ENCODE measurements around the gene VNN1.
"Not testable (repeated sequence)": the region's sequence is repeated elsewhere in the genome, so short reads cannot be mapped to it uniquely, and the experiment has no call there.

The VNN1 gene

DNA sequence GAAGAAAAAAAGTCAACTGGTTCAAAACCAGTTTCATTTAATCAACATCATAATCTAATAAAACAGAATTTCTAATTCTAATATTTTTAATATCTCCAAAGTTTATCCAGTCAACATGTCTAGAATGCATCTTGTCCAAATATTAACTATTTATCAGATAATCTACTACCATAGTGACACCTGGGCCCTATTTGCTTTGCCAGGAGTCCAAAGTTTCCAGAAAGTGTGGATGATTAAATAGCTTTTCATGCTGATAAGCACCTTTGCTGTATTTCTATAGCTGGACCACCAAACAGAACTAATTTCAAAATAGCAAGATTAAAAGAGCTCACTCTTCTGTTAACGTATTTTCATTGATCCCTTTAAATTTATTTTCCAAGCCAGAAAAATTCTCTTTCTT is 42.6 kb downstream of the VNN1 start:
- DNase-seq (ENCODE audit: low read depth): no peak

DNA sequence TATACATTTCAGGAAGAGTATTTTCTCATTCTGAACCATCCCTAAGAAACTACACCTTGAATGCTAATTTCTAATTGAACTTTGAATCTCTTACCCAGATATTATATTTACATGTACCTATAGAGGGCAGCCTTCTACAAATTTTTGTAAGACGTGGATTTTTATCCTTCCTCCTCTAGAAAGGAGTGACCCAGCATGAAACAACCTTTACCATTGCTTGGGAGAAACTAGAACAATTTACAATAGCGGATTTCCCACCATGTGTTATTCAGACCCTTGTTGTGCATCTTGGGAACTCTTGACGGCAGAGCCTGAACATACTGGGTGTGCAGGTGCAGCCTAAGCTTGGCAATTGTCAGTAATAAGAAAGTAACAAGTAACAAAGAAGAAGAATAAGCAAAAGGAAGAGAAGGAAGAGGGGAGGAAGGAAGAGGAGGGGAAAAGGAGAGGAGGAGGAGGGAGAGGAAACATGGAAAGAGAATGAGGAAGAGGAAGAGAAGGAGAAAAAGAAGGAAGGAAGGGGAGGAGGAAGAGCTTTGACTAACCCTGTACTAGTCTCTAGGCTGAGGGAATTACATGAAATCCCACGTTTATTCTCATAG is 44.1 kb downstream of the VNN1 start:
- DNase-seq (ENCODE audit: low read depth): no peak

DNA sequence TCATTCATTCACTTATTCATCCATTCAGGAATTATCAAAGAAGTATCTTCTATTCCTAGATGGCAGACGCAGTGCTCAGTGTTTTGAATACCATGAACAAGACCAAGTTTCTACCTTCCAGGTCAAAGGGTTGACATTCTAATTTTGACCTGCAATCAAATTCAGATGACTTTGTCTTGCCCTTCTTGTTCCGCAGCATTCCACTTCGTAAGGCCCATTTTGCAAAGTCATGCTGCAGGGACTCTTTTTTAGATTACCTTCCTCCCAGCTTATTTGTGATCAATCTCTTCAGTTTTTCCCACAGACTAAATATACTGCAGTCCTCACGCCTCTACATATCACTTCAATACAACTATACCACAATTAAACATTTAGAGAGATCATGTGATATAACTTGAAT is 47.7 kb downstream of the VNN1 start:
- no peak for DNase-seq (ENCODE audit: low read depth)

DNA sequence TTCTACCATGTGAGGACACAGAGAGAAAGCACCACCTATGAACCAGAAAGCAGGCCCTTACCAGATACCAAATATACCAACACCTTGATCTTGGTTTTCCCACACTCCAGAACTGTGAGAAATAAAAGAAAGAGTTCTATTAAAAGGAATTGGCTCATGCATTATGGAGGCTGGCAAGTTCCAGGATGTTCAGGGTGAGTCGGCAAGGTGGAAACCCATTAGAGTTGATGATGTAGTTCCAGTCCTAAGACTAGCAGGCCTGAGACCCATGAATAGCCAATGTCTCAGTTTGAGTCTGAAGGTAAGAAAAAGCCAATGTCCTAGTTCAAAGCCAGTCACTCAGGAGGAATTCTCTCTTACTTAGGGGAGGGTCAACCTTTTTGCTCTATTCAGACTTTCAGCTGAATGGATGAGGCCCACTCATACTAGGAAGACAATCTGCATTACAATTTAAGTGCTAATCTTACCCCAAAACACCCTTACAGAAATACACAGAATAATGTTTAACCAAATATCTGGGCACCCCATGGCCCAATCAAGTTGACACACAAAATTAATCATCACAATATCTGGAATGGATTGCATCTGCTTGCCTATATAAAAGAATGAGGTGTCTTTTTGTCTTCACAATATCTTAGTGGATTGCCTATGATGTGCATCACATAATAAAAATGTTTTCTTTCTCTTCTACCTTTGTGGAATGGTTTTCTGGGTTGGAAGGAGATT is 49.4 kb downstream of the VNN1 start:
- no peak for DNase-seq (ENCODE audit: low read depth)

DNA sequence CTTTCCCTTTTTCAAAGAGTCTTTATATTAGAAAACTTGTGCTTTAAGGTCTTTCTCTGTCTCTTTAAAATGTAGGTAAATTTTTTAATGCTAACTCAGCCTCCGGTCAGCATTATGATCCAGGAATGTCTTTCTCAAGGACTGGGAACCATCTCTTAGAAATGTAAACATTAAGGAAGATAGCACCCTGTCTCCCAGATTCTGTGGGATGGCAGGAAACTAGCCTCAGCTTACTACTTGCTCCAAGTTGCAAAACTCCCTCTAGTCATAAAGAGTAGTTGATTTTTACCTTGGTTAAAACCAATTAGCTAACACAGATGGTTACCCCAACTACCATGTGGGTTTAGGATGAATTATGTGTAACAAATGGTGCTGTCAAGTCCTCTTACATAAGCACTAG is 50.2 kb downstream of the VNN1 start:
- DNase-seq (ENCODE audit: low read depth): no peak

DNA sequence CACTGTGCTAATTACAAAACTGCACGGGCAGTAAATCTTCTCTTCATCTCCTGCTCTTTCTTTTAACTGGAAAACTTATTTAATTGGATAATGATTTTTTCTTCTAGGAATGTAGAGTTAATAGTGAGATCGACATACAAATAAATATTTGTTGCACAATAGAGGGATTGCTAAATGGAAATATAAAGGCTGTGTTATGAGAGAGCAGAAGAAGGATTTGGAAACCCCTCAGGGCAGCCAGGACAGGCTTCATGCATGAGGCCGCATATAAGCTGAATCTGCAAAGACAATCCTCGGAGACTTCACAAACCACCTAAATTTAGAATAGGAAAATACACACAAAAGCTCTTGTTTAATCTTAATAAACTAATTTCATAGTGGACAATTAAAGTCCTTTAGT is 51.9 kb downstream of the VNN1 start:
- DNase-seq (ENCODE audit: low read depth): no peak

DNA sequence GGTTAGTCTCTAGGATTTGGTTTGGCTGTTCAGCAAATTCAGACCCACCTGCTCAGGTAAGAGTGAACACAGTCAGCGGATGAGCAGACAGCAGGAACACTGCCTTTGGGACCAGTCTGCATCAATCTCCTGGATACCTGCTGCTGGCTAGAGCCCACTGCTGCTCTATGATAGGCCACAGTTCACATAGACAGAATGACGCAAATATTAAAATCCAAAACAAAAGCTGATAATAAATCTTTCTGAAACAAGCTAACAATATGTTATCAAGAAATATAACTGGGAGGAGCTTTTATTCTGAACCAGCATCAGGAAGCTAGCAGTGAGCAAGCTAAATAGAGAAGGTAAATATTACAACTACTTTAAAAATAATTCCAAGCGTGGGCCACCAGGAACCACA is 54.8 kb downstream of the VNN1 start, which contains the start of gene TAAR1:
Gene TAAR1 (minus strand): TSS at position 101 of the 400 bp plus-strand sequence. CDS start 13,179 bp downstream, outside the sequence.
- no peak for DNase-seq (ENCODE audit: low read depth)

DNA sequence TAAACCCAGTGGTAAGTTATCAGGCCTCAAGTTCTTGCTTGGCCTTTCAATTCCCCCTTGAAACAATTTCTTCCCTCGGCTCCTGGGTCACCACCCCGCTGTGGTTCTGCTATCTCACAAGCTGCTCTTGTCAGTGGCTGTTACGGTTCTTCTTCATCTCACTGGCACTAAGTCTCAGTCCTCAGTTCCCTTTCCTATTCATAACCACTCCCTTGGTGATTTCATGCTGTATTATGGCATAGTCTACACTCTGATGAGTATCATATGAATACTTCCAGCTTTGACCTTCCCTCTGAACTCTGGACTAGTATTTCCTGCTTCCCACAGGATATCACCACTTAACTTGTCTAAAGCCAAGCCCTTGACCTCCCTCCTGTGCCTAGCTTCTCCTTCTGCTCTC is 62.8 kb downstream of the VNN1 start:
- DNase-seq (ENCODE audit: low read depth): no peak

DNA sequence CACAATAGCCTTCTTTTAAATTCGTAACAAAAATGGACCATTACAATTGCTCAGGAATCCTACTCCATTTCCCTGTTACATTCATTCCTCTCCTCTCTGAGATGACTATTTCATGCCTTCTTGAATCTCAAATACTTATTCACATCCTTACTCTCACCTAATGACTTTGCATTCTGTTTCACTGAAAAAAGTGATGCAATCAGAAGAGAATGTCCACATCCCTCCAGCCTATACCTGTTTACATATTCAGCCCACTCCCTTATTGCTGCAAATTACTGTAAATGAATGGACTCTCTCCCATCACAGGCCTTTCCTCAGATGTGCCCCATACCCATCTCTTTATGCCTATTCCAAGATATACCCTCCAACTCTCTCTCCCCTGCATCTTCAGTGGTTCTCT is 63.4 kb downstream of the VNN1 start:
- no peak for DNase-seq (ENCODE audit: low read depth)

DNA sequence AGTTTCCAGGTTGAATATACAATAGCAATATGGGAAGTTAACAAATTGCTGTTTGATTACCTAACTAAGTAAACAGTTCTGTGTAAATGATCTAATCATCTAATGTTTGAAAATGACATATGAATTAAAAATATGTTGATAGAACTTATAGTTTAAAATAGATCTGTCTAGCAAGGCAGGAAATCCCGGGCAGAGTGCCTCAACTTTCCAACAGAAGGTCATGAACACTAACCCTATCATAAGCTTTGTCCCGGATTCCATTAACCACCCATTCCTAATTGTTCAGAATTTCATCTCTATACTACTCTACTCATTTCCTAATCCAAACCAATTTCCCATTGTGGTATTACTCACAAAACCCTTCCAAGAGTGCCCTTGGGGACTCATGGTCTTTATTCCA is 65.0 kb downstream of the VNN1 start:
- DNase-seq (ENCODE audit: low read depth): no peak

DNA sequence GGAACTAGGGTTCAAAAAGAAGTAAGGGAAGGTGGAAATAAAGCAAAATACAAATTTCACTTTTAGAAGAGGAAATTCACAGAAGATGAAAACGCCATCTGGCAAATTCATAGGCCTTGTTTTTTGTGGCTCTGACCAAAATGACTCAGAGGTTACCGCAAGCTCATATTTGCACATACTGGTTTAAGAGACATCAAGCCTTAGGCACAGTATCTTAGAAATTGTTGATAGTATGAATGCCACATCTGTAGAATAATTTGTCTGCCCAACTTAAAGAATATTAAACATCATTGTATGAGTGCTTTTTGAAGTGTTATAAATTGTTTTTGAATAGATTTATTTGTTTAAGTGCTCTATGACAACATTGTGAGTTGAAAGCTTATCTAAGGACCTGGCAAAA is 65.5 kb downstream of the VNN1 start:
- no peak for DNase-seq (ENCODE audit: low read depth)

DNA sequence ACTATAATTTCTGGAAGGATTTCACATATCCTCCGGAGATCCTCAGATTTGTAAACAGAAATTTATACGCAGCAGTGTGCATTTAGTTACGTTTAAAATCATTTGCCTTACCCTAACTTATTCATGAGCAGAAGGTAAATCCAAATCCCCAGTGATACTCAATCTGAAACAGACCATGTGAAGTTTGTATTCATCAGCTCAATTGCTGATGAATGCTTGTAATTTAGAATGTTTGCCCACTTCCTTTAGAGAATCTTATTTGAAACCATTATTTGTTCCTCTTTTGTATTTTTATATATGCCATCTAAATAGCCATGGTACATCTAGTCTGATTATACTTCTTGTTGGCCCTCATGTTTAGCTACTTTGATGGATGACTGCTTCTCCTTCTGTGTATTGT is 70.3 kb downstream of the VNN1 start:
- no peak for DNase-seq (ENCODE audit: low read depth)

DNA sequence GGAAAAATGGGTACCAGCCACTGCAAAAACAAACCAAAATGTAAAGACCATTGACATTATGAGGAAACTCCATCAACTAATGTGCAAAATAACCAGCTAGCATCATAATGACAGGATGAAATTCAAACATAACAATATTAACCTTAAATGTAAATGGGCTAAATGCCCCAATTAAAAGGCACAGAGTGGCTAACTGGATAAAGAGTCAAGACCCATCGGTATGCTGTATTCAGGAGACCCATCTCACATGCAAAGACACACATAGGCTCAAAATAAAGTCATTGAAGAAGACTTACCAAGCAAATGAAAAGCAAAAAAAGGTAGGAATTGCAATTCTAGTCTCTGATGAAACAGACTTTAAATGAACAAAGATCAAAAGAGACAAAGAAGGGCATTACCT is 76.7 kb downstream of the VNN1 start:
- not testable (repeated sequence) for DNase-seq (ENCODE audit: low read depth)

DNA sequence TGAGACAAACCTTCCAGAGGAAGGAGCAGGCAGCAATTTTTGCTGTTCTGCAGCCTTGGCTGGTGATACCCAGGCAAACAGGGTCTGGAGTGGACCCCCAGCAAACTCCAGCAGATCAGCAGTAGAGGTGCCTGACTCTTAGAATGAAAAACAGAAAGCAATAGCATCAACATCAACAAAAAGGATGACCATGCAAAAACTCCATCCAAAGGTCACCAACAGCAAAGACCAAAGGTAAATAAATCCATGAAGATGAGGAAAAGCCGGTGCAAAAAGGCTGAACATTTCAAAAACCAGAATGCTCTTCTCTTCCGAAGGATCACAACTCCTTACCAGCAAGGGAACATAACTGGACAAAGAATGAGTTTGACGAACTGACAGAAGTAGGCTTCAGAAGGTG is 77.9 kb downstream of the VNN1 start:
- DNase-seq (ENCODE audit: low read depth): not testable (repeated sequence)

DNA sequence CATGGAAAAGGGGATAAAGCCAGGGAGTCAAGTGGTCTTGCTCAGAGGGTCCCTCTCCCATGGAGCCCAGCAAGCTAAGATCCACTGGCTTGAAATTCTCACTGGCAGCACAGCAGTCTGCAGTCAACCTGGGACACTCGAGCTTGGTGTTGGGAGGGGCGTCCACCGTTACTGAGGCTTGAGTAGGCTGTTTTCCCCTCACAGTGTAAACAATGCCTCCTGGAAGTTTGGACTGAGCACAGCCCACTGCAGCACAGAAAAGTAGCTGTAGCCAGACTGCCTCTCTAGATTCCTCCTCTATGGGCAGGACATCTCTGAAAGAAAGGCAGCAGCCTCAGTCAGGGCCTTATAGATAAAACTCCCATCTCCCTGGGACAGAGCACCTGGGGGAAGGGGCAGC is 78.6 kb downstream of the VNN1 start:
- DNase-seq (ENCODE audit: low read depth): not testable (repeated sequence)

DNA sequence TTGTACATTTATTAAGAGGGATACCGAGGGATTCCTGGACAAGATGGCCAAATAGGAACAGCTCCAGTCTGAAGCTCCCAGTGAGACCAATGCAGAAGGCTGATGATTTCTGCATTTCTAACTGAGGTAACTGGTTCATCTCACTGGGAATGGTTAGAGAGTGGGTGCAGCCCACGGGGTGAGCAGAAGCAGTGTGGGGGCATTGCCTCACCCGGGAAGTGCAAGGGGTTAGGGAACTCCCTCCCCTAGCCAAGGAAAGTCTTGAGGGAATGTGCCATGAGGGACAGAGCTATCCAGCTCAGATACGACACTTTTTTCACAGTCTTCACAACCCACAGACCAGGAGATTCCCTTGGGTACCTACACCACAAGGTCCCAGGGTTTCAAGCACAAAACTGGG is 79.1 kb downstream of the VNN1 start:
- no peak for DNase-seq (ENCODE audit: low read depth)

DNA sequence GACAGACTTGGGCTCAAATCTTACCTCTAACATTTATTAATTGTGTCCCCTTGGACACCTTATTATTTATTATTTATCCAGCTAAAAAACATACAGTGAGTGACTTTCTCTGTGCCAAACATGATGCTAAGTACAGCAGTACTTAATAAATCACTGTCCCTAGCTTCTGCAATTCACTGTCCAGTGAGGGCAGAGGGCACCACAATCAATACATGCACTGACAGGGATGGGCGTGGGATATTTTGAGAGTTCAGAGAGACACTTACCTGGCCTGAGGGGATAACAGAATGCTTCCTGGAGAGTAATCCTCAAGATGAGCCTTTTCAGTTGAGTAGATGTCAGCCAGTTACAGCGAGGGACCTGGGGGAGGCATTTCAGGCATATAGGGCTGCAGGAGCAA is 80.5 kb downstream of the VNN1 start:
- no peak for DNase-seq (ENCODE audit: low read depth)
